ENCODE data around the gene CDY1B. TPM values are rescaled to one million over a fixed set of nuclear protein-coding genes. Genes with fewer than 3 reads are reported as not detected.

Gene CDY1B
- not detected in 2 replicates for total RNA-seq (ENCODE audit: low replicate concordance)

DNA sequence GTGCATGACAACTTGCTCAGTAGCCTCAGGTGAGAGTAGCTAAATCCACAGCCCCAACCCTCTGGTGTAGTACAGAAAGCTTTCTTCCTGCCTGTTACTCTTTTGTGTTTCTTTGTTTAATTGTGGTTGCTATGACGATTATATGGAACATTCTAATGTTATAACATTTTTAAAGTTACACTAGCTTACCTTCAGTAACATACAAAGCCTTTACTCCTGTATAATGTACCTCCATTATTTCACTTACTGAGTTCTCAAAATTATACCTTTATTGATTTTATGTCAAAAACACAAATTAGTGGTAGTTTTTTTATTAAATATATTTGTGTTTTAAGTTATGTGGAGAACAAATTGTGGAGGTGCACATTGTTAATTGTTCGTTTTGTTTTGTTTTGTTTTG lies at the start of gene CDY1B:
CDY1B (minus strand) TSS at position 101 of the 400 bp plus-strand sequence. CDS start 331 bp downstream, outside the sequence.

